GM21515 (cell line): ENCODE measurements around the gene CCL22.
A peak's percentile ranks its signal among the peaks of the same experiment; 100 is the strongest.
"Not testable (repeated sequence)": the region's sequence is repeated elsewhere in the genome, so short reads cannot be mapped to it uniquely, and the experiment has no call there.

ENCODE experiments used
- ATAC-seq: cut with Tn5 transposase; IDR thresholded peaks from one replicate; pipeline ENCODE4 v1.9.1; 2021; ENCODE audit not compliant: unreplicated experiment

CCL22 gene

GRCh38 chr16:57358527-57359095 lies at the start of gene CCL22:
Gene CCL22 (plus strand): TSS chr16:57358783. CDS start chr16:57358817, 34 bp downstream.
- peak; percentile 51 for ATAC-seq

- ATAC-seq, result no peak
Measured at GRCh38 chr16:57310801-57311200, 47.8 kb upstream of the CCL22 start.

GRCh38 chr16:57313509-57313908 lies 45.1 kb upstream of the CCL22 start:
- ATAC-seq, result no peak

GRCh38 chr16:57314161-57314785 lies 44.3 kb upstream of the CCL22 start:
- no peak for ATAC-seq

- ATAC-seq, result no peak
Measured at GRCh38 chr16:57315416-57315815, 43.2 kb upstream of the CCL22 start.

- ATAC-seq, result no peak
Measured at GRCh38 chr16:57316390-57317017, 42.1 kb upstream of the CCL22 start.

- ATAC-seq, result no peak
Measured at GRCh38 chr16:57318240-57318970, 40.2 kb upstream of the CCL22 start.

- no peak for ATAC-seq
Measured at GRCh38 chr16:57319646-57320045, 38.9 kb upstream of the CCL22 start.

- ATAC-seq, result no peak
Measured at GRCh38 chr16:57324749-57325148, 33.8 kb upstream of the CCL22 start.

GRCh38 chr16:57325458-57325857 lies 33.1 kb upstream of the CCL22 start:
- ATAC-seq, result no peak

GRCh38 chr16:57329718-57330327 lies 28.8 kb upstream of the CCL22 start:
- no peak for ATAC-seq

- no peak for ATAC-seq
Measured at GRCh38 chr16:57331355-57331754, 27.2 kb upstream of the CCL22 start.

GRCh38 chr16:57333402-57333801 lies 25.2 kb upstream of the CCL22 start:
- no peak for ATAC-seq

- ATAC-seq, result no peak
Measured at GRCh38 chr16:57335366-57335765, 23.2 kb upstream of the CCL22 start.

- ATAC-seq, result no peak
Measured at GRCh38 chr16:57341062-57341440, 17.5 kb upstream of the CCL22 start.

- no peak for ATAC-seq
Measured at GRCh38 chr16:57341441-57342303, 16.9 kb upstream of the CCL22 start.

GRCh38 chr16:57342606-57343005 lies 16.0 kb upstream of the CCL22 start:
- ATAC-seq, result not testable (repeated sequence)

GRCh38 chr16:57343221-57343620 lies 15.4 kb upstream of the CCL22 start:
- no peak for ATAC-seq

- not testable (repeated sequence) for ATAC-seq
Measured at GRCh38 chr16:57344094-57344493, 14.5 kb upstream of the CCL22 start.

- no peak for ATAC-seq
Measured at GRCh38 chr16:57345021-57345420, 13.6 kb upstream of the CCL22 start.
